Jurkat, Clone E6-1 (cell line): ENCODE data around the gene CRTC2.

Source experiments
- DNase-seq: peaks from one replicate; pipeline ENCODE4 v3.0.0-alpha.2; 2011; ENCODE audit warnings: low read depth, low spot score
- H3K4me3 ChIP-seq: 2 replicates; pipeline ENCODE4 v1.5.1; 2011; ENCODE audit warnings: mild to moderate bottlenecking, low read length, control low read depth, moderate library complexity

CRTC2 gene

GRCh38 chr1:153977250-153978240 lies 19.1 kb upstream of the CRTC2 start, which contains the start of gene JTB:
Gene JTB (minus strand): TSS chr1:153977674. CDS start chr1:153977252, 422 bp downstream.
- DNase-seq: peak; percentile 81

GRCh38 chr1:153976819-153977249 lies 18.4 kb upstream of the CRTC2 start:
- no peak for DNase-seq
- peak overlapping the region; percentile 93 for H3K4me3 ChIP-seq

More at GRCh38 chr1:153977250-153978240, 19.1 kb upstream of the CRTC2 start, which contains the start of gene JTB:
- peak within 1 kb of the TSS; percentile 93 for H3K4me3 ChIP-seq

GRCh38 chr1:153973525-153973924 lies 15.1 kb upstream of the CRTC2 start:
- no peak for DNase-seq
- H3K4me3 ChIP-seq: no peak overlapping the region

GRCh38 chr1:153973071-153973470 lies 14.7 kb upstream of the CRTC2 start:
- no peak overlapping the region for H3K4me3 ChIP-seq
- no peak for DNase-seq

- DNase-seq: no peak
- no peak overlapping the region for H3K4me3 ChIP-seq
Observed at GRCh38 chr1:153970346-153970745, 11.9 kb upstream of the CRTC2 start.

- no peak overlapping the region for H3K4me3 ChIP-seq
- no peak for DNase-seq
Observed at GRCh38 chr1:153968972-153969371, 10.6 kb upstream of the CRTC2 start.

- no peak for DNase-seq
- H3K4me3 ChIP-seq: peak overlapping the region; percentile 72
Observed at GRCh38 chr1:153968408-153968807, 10.0 kb upstream of the CRTC2 start.

- H3K4me3 ChIP-seq: peak overlapping the region; percentile 72
Observed at GRCh38 chr1:153968000-153968363, 9.6 kb upstream of the CRTC2 start.

GRCh38 chr1:153967107-153967999 lies 8.9 kb upstream of the CRTC2 start, which contains the start of gene CREB3L4:
Gene CREB3L4 (plus strand): TSS chr1:153967902. CDS start chr1:153968526, 624 bp downstream.
- peak within 1 kb of the TSS; percentile 72 for H3K4me3 ChIP-seq
- DNase-seq: peak; percentile 99

More at GRCh38 chr1:153968000-153968363, 9.6 kb upstream of the CRTC2 start:
- DNase-seq: no peak

- peak overlapping the region; percentile 85 for H3K4me3 ChIP-seq
Observed at GRCh38 chr1:153963850-153964331, 5.5 kb upstream of the CRTC2 start.

GRCh38 chr1:153963030-153963849 lies 4.8 kb upstream of the CRTC2 start, which contains the start of gene SLC39A1:
Gene SLC39A1 (minus strand): TSS chr1:153963537. CDS start chr1:153962715, 822 bp downstream.
- DNase-seq: peak; percentile 93
- peak within 1 kb of the TSS; percentile 85 for H3K4me3 ChIP-seq

More at GRCh38 chr1:153963850-153964331, 5.5 kb upstream of the CRTC2 start:
- DNase-seq: no peak

- H3K4me3 ChIP-seq: peak overlapping the region; percentile 85
- DNase-seq: no peak
Observed at GRCh38 chr1:153962088-153963029, 3.9 kb upstream of the CRTC2 start.

- no peak overlapping the region for H3K4me3 ChIP-seq
- no peak for DNase-seq
Observed at GRCh38 chr1:153961421-153961820, 3.0 kb upstream of the CRTC2 start.

- H3K4me3 ChIP-seq: no peak overlapping the region
- no peak for DNase-seq
Observed at GRCh38 chr1:153960206-153960605, 1.8 kb upstream of the CRTC2 start.

GRCh38 chr1:153959454-153959853 lies 1.0 kb upstream of the CRTC2 start:
- DNase-seq: no peak
- H3K4me3 ChIP-seq: no peak overlapping the region

GRCh38 chr1:153958961-153959260 lies 499 bp upstream of the CRTC2 start:
- peak overlapping the region; percentile 95 for H3K4me3 ChIP-seq
- no peak for DNase-seq

GRCh38 chr1:153957744-153958110 lies 685 bp downstream of the CRTC2 start:
- DNase-seq: no peak
- peak overlapping the region; percentile 95 for H3K4me3 ChIP-seq
